ENCODE results near the gene MEIS1.

MEIS1 gene

DNA sequence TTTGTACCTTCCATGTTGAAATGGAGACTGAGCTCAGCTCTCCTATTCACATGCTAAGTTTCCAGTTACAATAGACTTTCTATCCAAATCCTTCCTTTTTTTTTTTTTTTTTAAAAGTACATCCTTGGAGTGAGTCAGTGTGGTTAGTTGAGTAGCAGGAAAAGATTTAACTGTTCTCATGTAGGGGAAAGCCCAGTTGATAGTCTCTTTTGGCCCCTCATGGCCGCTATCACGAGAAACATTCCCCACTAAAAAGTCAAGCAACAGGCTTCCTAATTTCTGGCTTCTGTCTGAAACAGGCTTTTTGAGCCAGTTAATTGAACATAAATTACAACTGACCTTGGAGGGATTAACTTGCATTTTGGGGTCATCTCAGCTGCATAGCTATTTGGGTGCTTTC lies 161.3 kb downstream of the MEIS1 start:
- DNase-seq (ENCODE audit: extremely low read depth, low read depth), result no peak
- TF ChIP-seq, protein P1, sequence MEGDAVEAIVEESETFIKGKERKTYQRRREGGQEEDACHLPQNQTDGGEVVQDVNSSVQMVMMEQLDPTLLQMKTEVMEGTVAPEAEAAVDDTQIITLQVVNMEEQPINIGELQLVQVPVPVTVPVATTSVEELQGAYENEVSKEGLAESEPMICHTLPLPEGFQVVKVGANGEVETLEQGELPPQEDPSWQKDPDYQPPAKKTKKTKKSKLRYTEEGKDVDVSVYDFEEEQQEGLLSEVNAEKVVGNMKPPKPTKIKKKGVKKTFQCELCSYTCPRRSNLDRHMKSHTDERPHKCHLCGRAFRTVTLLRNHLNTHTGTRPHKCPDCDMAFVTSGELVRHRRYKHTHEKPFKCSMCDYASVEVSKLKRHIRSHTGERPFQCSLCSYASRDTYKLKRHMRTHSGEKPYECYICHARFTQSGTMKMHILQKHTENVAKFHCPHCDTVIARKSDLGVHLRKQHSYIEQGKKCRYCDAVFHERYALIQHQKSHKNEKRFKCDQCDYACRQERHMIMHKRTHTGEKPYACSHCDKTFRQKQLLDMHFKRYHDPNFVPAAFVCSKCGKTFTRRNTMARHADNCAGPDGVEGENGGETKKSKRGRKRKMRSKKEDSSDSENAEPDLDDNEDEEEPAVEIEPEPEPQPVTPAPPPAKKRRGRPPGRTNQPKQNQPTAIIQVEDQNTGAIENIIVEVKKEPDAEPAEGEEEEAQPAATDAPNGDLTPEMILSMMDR (IDR thresholded peaks at IDR 0.05; ENCODE audit: low read depth, low read length, missing control alignments), result no peak
- H3K4me3 ChIP-seq (replicated peaks; ENCODE audit: low read depth, low read length), result no peak overlapping the region

DNA sequence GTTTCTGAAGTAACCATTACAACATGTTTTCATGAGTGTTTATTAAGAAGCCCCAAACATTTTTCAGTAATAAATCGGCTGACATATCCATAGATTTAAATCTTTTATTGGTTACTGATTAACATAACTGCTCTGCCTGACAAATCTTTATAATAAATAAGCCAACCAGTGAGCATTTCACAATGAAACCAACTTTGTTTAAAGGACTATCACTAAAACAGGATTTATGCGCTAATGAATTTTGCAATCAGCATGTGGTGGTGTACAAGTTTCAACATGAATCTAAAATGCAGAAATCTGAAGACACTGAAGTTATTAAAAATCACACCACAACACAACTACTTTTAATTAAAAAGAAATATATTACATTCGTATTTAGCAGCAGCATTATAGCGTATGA lies 166.7 kb downstream of the MEIS1 start:
- TF ChIP-seq, protein P1 (IDR thresholded peaks at IDR 0.05; ENCODE audit: low read depth, low read length, missing control alignments), result no peak
- no peak for DNase-seq (ENCODE audit: extremely low read depth, low read depth)
- H3K4me3 ChIP-seq (replicated peaks; ENCODE audit: low read depth, low read length), result no peak overlapping the region

GRCh38 chr2:66602341-66602740 lies 167.4 kb downstream of the MEIS1 start:
- TF ChIP-seq, protein P1 (IDR thresholded peaks at IDR 0.05; ENCODE audit: low read depth, low read length, missing control alignments), result no peak
- H3K4me3 ChIP-seq (replicated peaks; ENCODE audit: low read depth, low read length), result no peak overlapping the region
- DNase-seq (ENCODE audit: extremely low read depth, low read depth), result no peak

DNA sequence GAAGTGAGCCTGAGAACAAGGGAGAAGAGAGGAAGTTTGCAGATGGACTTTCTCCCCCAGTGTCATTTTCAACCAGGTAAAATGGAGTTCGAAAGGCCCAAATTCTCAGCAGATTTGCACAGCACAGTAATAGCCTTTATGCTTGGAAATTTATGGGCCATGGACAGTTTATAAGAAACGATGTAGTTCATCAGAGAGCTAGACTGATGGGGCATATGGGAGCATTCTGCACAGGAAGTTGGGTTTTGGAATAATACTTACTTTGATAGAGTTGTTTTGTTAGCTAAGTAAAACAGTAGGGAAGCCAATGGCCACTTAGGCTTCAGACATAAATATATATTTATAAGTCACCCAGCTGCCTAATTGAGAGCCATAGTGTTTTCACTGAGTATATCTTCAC lies 169.4 kb downstream of the MEIS1 start:
- TF ChIP-seq, protein P1 (IDR thresholded peaks at IDR 0.05; ENCODE audit: low read depth, low read length, missing control alignments), result no peak
- no peak for DNase-seq (ENCODE audit: extremely low read depth, low read depth)
- H3K4me3 ChIP-seq (replicated peaks; ENCODE audit: low read depth, low read length), result no peak overlapping the region

DNA sequence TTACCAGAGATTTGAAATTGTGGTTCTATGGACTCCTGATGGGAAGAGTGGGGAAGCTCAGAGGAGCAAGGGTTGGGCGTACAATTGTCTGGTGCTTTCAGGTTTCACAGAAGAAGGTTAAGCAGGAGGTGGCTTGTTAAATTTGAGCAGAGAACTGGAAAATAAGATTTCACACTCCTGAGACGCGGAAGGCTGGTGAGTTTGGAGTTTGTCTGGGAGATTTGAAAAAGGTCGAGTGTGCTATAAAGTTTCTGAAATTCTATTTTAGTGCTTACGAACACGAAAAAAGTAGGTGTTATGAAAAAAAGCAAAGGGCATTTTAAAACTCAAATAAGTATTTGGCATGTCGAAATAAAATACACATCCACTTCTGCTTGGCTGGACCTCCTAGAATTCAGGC lies 170.1 kb downstream of the MEIS1 start:
- DNase-seq (ENCODE audit: extremely low read depth, low read depth), result no peak
- H3K4me3 ChIP-seq (replicated peaks; ENCODE audit: low read depth, low read length), result no peak overlapping the region
- TF ChIP-seq, protein P1 (IDR thresholded peaks at IDR 0.05; ENCODE audit: low read depth, low read length, missing control alignments), result no peak

DNA sequence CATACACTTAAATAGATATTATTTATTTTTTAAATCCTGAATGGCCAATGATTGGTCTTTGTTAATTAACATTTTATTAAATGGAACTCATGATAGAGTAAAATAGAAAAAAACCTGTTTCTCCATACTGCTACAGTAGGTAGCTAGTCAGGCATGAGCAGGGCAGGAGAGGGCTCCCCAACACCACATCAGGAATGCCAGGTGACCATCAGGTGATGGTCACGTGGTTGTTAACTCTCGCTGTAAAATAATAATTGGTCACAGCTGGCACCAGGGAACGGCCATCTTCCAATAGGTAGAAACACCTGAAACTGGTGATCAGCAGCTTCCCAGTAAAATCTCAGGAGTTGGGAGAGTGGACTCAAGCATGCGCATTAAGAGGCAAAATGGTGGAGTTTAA lies 172.2 kb downstream of the MEIS1 start:
- no peak overlapping the region for H3K4me3 ChIP-seq (replicated peaks; ENCODE audit: low read depth, low read length)
- TF ChIP-seq, protein P1 (IDR thresholded peaks at IDR 0.05; ENCODE audit: low read depth, low read length, missing control alignments), result no peak
- no peak for DNase-seq (ENCODE audit: extremely low read depth, low read depth)
